ENCODE measurements around the gene BUB1B.

Gene BUB1B

DNA sequence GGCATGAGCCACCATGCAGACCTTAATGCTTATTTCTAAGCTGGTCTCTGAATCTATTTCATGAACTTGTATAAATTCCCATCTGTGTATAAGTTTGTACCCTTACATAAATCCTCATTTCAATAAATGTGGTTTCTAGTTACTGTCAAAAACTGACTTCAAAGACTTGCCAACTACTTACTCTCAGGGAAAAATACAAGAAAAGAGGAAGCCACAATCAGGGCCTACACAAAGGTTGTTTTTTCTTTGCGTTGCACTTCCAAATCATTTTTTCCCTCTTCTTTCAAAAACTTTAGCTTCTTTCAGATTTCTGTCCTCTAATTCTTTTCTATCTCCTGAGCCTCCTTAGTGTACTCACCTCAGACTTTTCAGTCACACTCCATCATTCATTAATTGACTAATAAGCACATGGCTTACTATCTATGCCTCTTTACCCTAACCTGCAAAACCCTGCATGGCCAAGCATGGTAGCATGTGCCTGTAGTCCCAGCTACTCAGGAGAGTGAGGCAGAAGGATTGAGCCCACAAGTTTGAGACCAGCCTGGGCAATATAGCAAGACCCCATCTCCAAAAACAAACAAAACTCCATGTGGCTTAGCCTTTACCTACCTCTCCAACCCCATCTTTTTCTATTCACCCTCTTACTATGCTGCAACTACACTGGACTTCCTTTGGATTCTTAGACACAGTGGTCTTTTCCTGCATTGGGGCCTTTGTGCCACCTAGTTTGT lies 37.7 kb downstream of the BUB1B start:
- TF ChIP-seq, protein P1, sequence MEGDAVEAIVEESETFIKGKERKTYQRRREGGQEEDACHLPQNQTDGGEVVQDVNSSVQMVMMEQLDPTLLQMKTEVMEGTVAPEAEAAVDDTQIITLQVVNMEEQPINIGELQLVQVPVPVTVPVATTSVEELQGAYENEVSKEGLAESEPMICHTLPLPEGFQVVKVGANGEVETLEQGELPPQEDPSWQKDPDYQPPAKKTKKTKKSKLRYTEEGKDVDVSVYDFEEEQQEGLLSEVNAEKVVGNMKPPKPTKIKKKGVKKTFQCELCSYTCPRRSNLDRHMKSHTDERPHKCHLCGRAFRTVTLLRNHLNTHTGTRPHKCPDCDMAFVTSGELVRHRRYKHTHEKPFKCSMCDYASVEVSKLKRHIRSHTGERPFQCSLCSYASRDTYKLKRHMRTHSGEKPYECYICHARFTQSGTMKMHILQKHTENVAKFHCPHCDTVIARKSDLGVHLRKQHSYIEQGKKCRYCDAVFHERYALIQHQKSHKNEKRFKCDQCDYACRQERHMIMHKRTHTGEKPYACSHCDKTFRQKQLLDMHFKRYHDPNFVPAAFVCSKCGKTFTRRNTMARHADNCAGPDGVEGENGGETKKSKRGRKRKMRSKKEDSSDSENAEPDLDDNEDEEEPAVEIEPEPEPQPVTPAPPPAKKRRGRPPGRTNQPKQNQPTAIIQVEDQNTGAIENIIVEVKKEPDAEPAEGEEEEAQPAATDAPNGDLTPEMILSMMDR (IDR thresholded peaks at IDR 0.05; ENCODE audit: insufficient read depth, low read depth, low read length, missing control alignments) = no peak
- no peak overlapping the region for H3K4me3 ChIP-seq (ENCODE audit: low read length)
- no peak for DNase-seq (ENCODE audit: low read depth)

DNA sequence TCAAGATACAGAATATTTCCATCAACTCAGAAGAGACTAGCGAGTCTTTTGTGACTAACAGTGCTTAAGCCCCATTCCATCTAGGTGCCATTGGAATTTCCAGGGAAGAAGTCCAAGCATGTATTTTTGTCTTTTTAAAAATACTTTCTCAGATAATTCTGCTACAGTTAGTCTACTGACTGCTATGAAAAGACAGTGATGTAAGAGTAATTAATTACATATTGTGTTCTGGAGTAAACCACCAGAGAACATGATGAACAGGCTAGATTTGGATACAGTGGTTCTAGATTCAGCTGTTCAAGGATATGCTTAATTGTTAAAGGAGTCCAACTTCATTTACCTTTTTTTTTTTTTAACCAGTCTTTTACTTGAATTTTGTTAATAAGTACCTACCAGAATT lies 43.2 kb downstream of the BUB1B start:
- H3K4me3 ChIP-seq (ENCODE audit: low read length) = no peak overlapping the region
- DNase-seq (ENCODE audit: low read depth) = no peak
- TF ChIP-seq, protein P1 (IDR thresholded peaks at IDR 0.05; ENCODE audit: insufficient read depth, low read depth, low read length, missing control alignments) = no peak

GRCh38 chr15:40217166-40217824 lies 56.4 kb downstream of the BUB1B start:
- no peak overlapping the region for H3K4me3 ChIP-seq (ENCODE audit: low read length)
- TF ChIP-seq, protein P1 (IDR thresholded peaks at IDR 0.05; ENCODE audit: insufficient read depth, low read depth, low read length, missing control alignments) = peak; percentile 78
- peak; percentile 74 for DNase-seq (ENCODE audit: low read depth)

- no peak overlapping the region for H3K4me3 ChIP-seq (ENCODE audit: low read length)
- TF ChIP-seq, protein P1 (IDR thresholded peaks at IDR 0.05; ENCODE audit: insufficient read depth, low read depth, low read length, missing control alignments) = no peak
- DNase-seq (ENCODE audit: low read depth) = no peak
These were observed 58.9 kb downstream of the BUB1B start for GRCh38 chr15:40219801-40220200.

DNA sequence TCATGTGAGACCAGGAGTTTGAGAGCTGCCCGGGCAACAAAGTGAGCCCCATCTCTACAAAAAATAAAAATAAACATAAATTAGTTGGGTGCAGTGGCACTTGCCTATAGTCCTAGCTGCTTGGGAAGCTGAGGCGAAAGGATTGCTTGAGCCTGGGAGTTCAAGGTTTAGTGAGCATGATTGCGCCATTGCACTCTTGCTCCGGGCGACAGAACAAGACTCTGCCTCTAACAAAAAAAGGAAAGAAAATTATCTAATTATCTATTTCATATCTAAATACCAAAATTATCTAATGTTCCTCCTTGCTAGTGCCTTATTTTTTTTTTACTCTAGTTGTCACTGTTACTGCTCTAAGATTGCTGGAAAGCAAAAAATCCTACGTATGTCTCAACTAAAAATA lies 61.3 kb downstream of the BUB1B start:
- TF ChIP-seq, protein P1 (IDR thresholded peaks at IDR 0.05; ENCODE audit: insufficient read depth, low read depth, low read length, missing control alignments) = no peak
- DNase-seq (ENCODE audit: low read depth) = no peak
- H3K4me3 ChIP-seq (ENCODE audit: low read length) = no peak overlapping the region

DNA sequence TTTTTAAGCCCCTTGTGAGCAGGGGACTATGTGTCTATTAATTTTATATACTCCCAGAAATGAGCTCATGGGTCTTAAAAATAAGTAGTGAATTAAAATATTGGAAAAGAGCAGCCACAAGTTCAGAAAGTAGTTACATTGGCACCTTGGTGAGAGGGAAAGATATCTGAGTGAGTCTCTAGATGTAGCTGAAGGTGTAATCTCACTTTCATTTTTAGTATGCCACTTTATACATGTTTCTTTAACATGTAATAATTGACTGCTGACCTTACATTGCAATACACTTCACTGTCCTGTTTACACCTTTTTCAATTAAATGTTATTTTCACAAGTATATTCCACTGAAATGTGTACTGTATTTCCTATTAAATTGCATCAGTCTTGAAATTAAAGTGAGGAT lies 65.9 kb downstream of the BUB1B start:
- H3K4me3 ChIP-seq (ENCODE audit: low read length) = no peak overlapping the region
- no peak for DNase-seq (ENCODE audit: low read depth)
- TF ChIP-seq, protein P1 (IDR thresholded peaks at IDR 0.05; ENCODE audit: insufficient read depth, low read depth, low read length, missing control alignments) = no peak
